ENCODE measurements around the gene CSNK2A2. TPM values are rescaled to one million over a fixed set of nuclear protein-coding genes. Genes with fewer than 3 reads are reported as not detected.

The CSNK2A2 gene
- total and polyA plus RNA-seq, 10 of the 15 experiments (the other 5 are each of a cell fraction or from before 2014, with no cell fraction given): 17.4 to 79.1 (median 29.4) TPM

GRCh38 chr16:58198022-58198683, at the start of gene CSNK2A2 (continued):
- TF ChIP-seq ZNF687 (IDR thresholded peaks at IDR 0.05) (no peak), MEF2A (IDR thresholded peaks at IDR 0.05; ENCODE audit: insufficient read depth, low read depth, low read length) (no peak), NBN (IDR thresholded peaks at IDR 0.05) (peak; percentile 68; the same call in 1 of the 2 replicates), ZBTB11 (CRISPR knock-in tag; IDR thresholded peaks at IDR 0.05) (no peak), MAX (IDR thresholded peaks at IDR 0.05; ENCODE audit: low read depth, low read length) (no peak), ZNF622 (IDR thresholded peaks at IDR 0.05) (no peak), TAF1 (IDR thresholded peaks at IDR 0.05; ENCODE audit: borderline replicate concordance, low read depth, low read length) (peak; percentile 43; the same call in 1 of the 2 replicates), ZBTB40 (IDR thresholded peaks at IDR 0.05; ENCODE audit: borderline replicate concordance) (no peak), CHD4 (IDR thresholded peaks at IDR 0.05) (no peak), KAT2A (conservative IDR thresholded peaks at IDR 0.05; ENCODE audit: control insufficient read depth, low read depth, low read length) (no peak), EZH2 (IDR thresholded peaks at IDR 0.05; ENCODE audit: borderline replicate concordance, control insufficient read depth, low read depth, low read length) (no peak), EP300 (IDR thresholded peaks at IDR 0.05; ENCODE audit: borderline replicate concordance in 1 of 2, control insufficient read depth in 1 of 2, low read depth in 2 of 2, low read length in 2 of 2) (no peak), ATF3 (IDR thresholded peaks at IDR 0.05; ENCODE audit: borderline replicate concordance, extremely low read depth, low read depth, low read length) (no peak), CREB1 (IDR thresholded peaks at IDR 0.05; ENCODE audit: low read depth) (no peak), BMI1 (IDR thresholded peaks at IDR 0.05; ENCODE audit: borderline replicate concordance) (no peak), JUNB (IDR thresholded peaks at IDR 0.05) (no peak), SP1 (IDR thresholded peaks at IDR 0.05; ENCODE audit: low read depth, low read length) (peak; percentile 56)

Measured in GM12878 (cell line).